SKM-1 treated with dmso at 0.1 percent for 144 hours (cell line): Measurements from ENCODE around the gene LCE2C.

Experiments
- DNase-seq: peaks from one replicate; lab custom pipeline; 2025; ENCODE audit not compliant: unreplicated experiment; lab: John Stamatoyannopoulos, UW

The LCE2C gene

DNA sequence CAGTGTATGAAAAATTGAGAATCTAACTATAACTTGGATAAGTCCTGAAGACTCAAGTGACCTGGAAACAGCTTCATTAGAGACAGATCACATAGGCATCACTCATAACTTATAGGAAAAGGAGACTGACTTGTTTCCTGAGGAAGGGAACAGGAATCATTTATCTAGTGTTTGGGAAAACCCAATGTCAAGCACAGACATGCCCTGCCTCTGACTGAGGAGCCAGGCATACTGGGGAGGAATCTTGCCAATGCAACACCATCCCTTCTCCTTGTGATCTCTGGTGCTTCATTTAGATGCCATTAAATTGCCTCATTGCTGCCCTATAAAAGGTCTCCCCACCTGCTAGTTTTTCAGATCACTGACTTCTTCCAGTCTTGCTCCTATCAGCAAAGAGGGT, 43.2 kb downstream of the LCE2C start:
- DNase-seq: no peak

DNA sequence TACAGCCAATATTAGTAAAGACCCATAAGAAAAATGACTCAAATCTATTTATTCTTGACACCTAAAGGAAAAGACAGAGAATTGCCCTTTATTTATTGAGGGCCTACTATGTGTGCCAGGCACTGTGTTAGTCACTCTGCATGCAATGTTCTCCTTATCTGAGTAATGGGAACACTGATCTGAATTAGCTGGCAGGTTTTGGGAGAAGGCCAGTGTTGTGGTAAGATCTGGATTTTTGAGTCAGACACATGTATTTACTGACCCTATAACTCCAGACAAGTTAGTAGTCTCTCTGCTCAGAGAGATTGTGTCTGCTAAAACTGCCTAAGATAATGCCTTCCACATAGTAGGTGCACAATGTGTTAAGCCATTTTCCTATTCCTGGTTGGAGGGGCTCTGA, 50.2 kb downstream of the LCE2C start:
- no peak for DNase-seq
